Fibroblast of skin of back (primary cell): ENCODE measurements around the gene TMEM37.

ENCODE experiments used
- DNase-seq: peaks from one replicate; pipeline ENCODE4 v3.0.0-alpha.2; 2013

The TMEM37 gene

GRCh38 chr2:119419065-119419464, 12.6 kb upstream of the TMEM37 start:
- no peak for DNase-seq

- DNase-seq = no peak
These were observed 11.7 kb upstream of the TMEM37 start for GRCh38 chr2:119419803-119420508.

DNA sequence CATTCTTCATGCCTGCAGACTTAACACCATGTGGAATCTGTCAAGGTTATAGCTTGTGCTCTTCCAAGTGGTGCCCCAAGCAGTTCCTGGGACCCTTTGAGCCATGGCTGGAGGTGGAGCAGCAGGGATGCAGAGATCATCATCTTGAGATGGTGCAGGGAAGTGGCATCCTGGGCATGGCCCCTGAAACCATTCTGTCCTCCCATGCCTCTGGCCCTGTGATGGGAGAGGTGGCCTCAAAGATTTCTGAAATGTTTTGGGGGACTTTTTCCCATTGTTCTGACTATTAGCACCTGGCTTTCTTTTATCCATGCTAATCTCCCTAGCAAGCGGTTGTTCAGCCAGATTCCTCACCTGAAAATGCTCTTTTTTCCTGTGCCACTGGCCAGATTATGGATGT, 10.3 kb upstream of the TMEM37 start:
- no peak for DNase-seq

- peak; percentile 32 for DNase-seq
These were observed 9.9 kb upstream of the TMEM37 start for GRCh38 chr2:119421741-119422140.

DNA sequence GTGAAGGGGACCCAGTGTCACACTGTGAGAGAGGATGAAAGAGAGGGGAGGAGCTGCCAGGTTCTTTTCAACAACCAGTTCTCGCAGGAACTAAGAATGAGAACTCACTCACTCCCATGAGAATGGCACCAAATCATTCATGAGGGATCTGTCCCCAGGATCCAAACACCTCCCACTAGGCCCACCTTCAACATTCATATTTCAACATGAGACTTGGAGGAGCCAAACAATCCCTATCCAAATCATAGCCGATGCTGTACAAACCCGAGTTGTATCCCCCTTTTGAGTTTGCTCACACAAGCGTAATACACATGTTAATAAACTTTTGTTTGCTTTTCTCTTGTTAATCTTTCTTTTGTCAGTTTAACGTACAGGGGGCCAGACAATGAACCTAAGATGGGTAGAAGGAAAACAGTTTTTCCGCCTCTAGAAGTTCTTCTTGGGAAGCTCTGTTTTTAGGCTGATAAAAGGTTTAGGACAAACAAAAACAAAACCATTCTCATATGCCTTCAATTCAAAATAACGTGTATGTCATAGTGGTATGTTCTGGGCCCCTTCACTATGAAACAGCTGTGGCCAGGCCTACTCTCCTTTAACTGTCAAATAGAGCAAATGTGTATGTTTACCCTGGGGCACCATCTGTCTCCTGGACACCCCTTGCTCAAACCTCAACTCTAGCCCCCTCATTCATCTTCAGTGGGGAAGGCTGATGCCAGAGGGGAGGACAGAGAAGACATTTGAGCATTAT, 9.1 kb upstream of the TMEM37 start:
- no peak for DNase-seq

- DNase-seq = no peak
These were observed 8.6 kb upstream of the TMEM37 start for GRCh38 chr2:119423108-119423444.

DNA sequence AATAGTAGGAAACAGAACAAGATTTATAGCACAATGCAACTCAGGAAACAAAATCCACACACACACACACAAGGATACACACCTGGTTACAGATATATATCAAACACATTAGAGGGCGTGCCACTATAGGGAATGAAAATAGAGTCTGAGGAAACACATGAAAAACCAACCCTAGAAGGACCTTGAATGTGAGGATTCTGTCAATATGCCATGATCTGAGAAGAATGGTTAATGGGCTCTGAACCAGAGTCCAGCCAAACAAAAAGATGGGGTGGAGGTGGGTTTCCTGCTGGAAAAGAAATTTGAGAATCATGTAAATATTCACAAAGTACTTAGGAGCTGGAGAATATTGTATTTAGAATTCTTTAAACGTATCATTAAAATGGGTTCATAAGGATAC, 7.8 kb upstream of the TMEM37 start:
- no peak for DNase-seq

- no peak for DNase-seq
These were observed 7.2 kb upstream of the TMEM37 start for GRCh38 chr2:119424284-119425118.

- no peak for DNase-seq
These were observed 6.6 kb upstream of the TMEM37 start for GRCh38 chr2:119425119-119425405.

GRCh38 chr2:119425620-119426395, 5.8 kb upstream of the TMEM37 start:
- DNase-seq = no peak

DNA sequence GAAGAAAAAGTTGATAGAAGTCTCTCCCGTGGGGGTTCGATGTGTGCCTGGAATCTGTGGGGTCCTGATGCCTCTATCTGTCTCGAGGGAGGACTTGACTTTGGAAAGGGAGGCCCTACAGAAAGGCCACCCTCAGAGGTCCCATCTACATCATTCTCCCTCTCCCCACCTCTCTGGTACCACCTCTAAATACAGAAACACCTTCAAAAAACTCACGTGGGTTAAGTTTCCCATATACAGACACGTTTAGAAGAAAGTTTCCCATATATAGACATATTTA, 5.3 kb upstream of the TMEM37 start:
- no peak for DNase-seq

GRCh38 chr2:119426801-119427395, 4.8 kb upstream of the TMEM37 start:
- no peak for DNase-seq

DNA sequence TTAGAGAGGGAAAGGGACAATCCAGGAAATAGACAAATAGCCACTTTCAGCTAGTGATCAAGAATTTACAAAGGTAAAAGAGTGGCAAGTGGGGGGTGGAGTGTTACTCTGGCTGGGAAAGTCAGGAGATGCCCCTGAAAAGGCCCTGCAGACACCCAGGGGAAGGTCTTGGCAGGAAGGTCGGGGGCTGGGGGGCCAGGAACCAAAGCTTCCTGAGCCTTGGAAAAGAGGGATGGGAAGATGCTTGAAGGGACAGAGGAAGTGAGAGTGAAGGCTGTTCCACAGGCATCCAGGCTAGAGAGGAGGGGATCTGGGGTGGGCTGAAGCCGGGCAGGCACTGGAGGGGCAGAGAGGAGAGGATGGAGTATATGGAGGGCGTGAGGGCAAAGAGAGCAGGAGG, 3.9 kb upstream of the TMEM37 start:
- DNase-seq = no peak

- no peak for DNase-seq
These were observed 3.0 kb upstream of the TMEM37 start for GRCh38 chr2:119428488-119429224.

- peak; percentile 7 for DNase-seq
These were observed 2.3 kb upstream of the TMEM37 start for GRCh38 chr2:119429225-119429981.

- DNase-seq = no peak
These were observed 1.6 kb upstream of the TMEM37 start for GRCh38 chr2:119430023-119430498.

GRCh38 chr2:119431976-119432850, 559 bp downstream of the TMEM37 start:
- peak; percentile 65 for DNase-seq

- no peak for DNase-seq
These were observed 1.3 kb downstream of the TMEM37 start for GRCh38 chr2:119432851-119433522.

DNA sequence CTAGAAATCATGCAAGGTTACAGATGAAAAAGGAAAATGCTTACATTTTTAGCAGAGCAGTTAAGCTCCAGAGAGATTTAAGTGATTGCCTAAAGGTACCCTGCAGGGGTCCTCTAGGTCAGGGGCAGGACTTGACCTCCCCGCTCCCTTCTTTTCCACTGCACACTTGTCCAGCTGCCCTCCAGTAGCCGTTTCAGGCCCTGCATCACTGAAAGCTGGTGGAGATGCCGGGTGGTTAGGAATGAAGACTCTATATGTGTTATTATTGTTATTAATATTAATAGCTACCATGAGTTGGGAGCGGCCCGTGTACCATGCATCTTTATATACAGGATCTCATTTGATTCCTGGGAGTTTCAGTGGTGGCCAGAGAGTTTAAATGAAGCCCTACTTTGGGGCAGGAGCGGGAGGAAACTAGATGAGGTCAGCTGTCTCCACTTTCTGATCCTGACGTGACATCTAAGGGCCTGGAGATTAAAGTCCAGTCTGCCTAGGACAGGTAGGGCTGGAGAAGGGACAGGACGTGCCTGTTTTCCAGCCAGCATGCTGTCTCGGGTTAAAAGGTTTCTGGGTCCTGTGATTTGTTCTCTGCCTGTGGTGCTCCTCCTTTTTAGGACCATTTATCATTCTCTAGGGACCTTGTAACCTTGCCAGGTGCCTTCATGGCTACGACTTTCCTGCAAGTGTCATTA, 2.1 kb downstream of the TMEM37 start:
- DNase-seq = no peak
